Astrocyte of the cerebellum (primary cell): ENCODE measurements around the gene AQP5.

Experiments
- DNase-seq: peaks from one replicate; pipeline ENCODE4 v3.0.0-alpha.2; 2011; ENCODE audit warnings: low read depth
- H3K4me3 ChIP-seq: 2 replicates; pipeline ENCODE4 v1.5.1; 2011; ENCODE audit warnings: mild to moderate bottlenecking, low read depth, low read length, moderate library complexity
- CTCF ChIP-seq: IDR thresholded peaks from 2 replicates; pipeline ENCODE4 v1.5.1; 2012; ENCODE audit warnings: low read length, low read depth, moderate library complexity, mild to moderate bottlenecking; ENCODE audit errors: missing control alignments
- in situ Hi-C: cut with HindIII; loops from 2 replicates; pipeline ENCODE4 v1.10.0; 2017; ENCODE audit warnings: low sequenced_read_pairs

AQP5 gene

GRCh38 chr12:49953151-49953550 is 8.5 kb upstream of the AQP5 start:
- H3K4me3 ChIP-seq = no peak overlapping the region
- in situ Hi-C loops = no loop called here
- TF ChIP-seq CTCF = no peak
- no peak for DNase-seq

- H3K4me3 ChIP-seq = no peak overlapping the region
- no peak for DNase-seq
- TF ChIP-seq CTCF = no peak
- in situ Hi-C loops = no loop called here
Measured at GRCh38 chr12:49953961-49954846, 7.5 kb upstream of the AQP5 start.

- no peak for DNase-seq
- TF ChIP-seq CTCF = no peak
- in situ Hi-C loops = no loop called here
- H3K4me3 ChIP-seq = no peak overlapping the region
Measured at GRCh38 chr12:49954863-49955830, 6.5 kb upstream of the AQP5 start.

- TF ChIP-seq CTCF = no peak
- in situ Hi-C loops = no loop called here
- H3K4me3 ChIP-seq = no peak overlapping the region
- no peak for DNase-seq
Measured at GRCh38 chr12:49955899-49956662, 5.6 kb upstream of the AQP5 start.

GRCh38 chr12:49956663-49957569 is 4.8 kb upstream of the AQP5 start:
- H3K4me3 ChIP-seq = no peak overlapping the region
- DNase-seq = no peak
- TF ChIP-seq CTCF = no peak
- in situ Hi-C loops = no loop called here
